Skeletal muscle satellite cell (primary cell): ENCODE measurements around the gene PSMD9.
"Not testable (repeated sequence)": the region's sequence is repeated elsewhere in the genome, so short reads cannot be mapped to it uniquely, and the experiment has no call there.

Experiments
- H3K27me3 ChIP-seq: 2 replicates; pipeline ENCODE4 v1.7.0; 2013; ENCODE audit warnings: low read length; ENCODE audit not compliant: control insufficient read depth, insufficient read depth
- H3K36me3 ChIP-seq: 2 replicates; pipeline ENCODE4 v1.7.0; 2013; ENCODE audit warnings: mild to moderate bottlenecking, control low read depth, low read length; ENCODE audit not compliant: insufficient read depth
- H3K4me1 ChIP-seq: 2 replicates; pipeline ENCODE4 v1.7.0; 2013; ENCODE audit warnings: low read length; ENCODE audit not compliant: control insufficient read depth, insufficient read depth
- H3K4me2 ChIP-seq: 2 replicates; pipeline ENCODE4 v1.7.0; 2013; ENCODE audit warnings: mild to moderate bottlenecking, low read length
- H3K4me3 ChIP-seq: 2 replicates; pipeline ENCODE4 v1.7.0; 2013; ENCODE audit warnings: low read length
- H3K9ac ChIP-seq: 2 replicates; pipeline ENCODE4 v1.7.0; 2013; ENCODE audit warnings: mild to moderate bottlenecking, low read depth, low read length, moderate library complexity
- H3K9me3 ChIP-seq: replicated peaks from 2 replicates; pipeline ENCODE4 v1.7.0; 2013; ENCODE audit warnings: mild to moderate bottlenecking, control low read depth, low read length

Gene PSMD9

GRCh38 chr12:121929545-121929944, 41.0 kb downstream of the PSMD9 start:
- not testable (repeated sequence) for H3K4me2 ChIP-seq, H3K9me3 ChIP-seq, H3K27me3 ChIP-seq, H3K9ac ChIP-seq, H3K4me3 ChIP-seq
- peaks cover 20% of the 10 kb centered on the region for H3K36me3 ChIP-seq
- H3K4me1 ChIP-seq = peaks cover 26% of the 10 kb centered on the region

- Histone ChIP-seq H3K4me3 (no peak overlapping the region), H3K36me3 (peaks cover 28% of the 10 kb centered on the region), H3K4me1 (peaks cover 17% of the 10 kb centered on the region), H3K9me3 (no peaks in the 10 kb centered on the region), H3K27me3 (no peaks in the 10 kb centered on the region), H3K4me2 (no peak overlapping the region), H3K9ac (no peak overlapping the region)
These were observed 42.3 kb downstream of the PSMD9 start for GRCh38 chr12:121930862-121931261.

GRCh38 chr12:121932176-121932536, 43.6 kb downstream of the PSMD9 start:
- Histone ChIP-seq H3K36me3 (peaks cover 31% of the 10 kb centered on the region), H3K9me3 (no peaks in the 10 kb centered on the region), H3K4me1 (peaks cover 11% of the 10 kb centered on the region), H3K4me3 (no peak overlapping the region), H3K9ac (no peak overlapping the region), H3K27me3 (no peaks in the 10 kb centered on the region), H3K4me2 (no peak overlapping the region)

GRCh38 chr12:121932914-121933521, 44.4 kb downstream of the PSMD9 start:
- H3K4me1 ChIP-seq = peaks cover 3% of the 10 kb centered on the region
- no peaks in the 10 kb centered on the region for H3K27me3 ChIP-seq
- H3K9me3 ChIP-seq = no peaks in the 10 kb centered on the region
- H3K9ac ChIP-seq = no peak overlapping the region
- no peak overlapping the region for H3K4me2 ChIP-seq
- H3K36me3 ChIP-seq = peaks cover 38% of the 10 kb centered on the region
- no peak overlapping the region for H3K4me3 ChIP-seq

- Histone ChIP-seq H3K9ac (no peak overlapping the region), H3K36me3 (peaks cover 38% of the 10 kb centered on the region), H3K4me1 (no peaks in the 10 kb centered on the region), H3K9me3 (no peaks in the 10 kb centered on the region), H3K4me2 (no peak overlapping the region), H3K4me3 (no peak overlapping the region), H3K27me3 (no peaks in the 10 kb centered on the region)
These were observed 45.1 kb downstream of the PSMD9 start for GRCh38 chr12:121933522-121934308.

GRCh38 chr12:121934309-121934664, 45.7 kb downstream of the PSMD9 start:
- Histone ChIP-seq H3K27me3 (no peaks in the 10 kb centered on the region), H3K9me3 (no peaks in the 10 kb centered on the region), H3K4me1 (no peaks in the 10 kb centered on the region), H3K4me3 (no peak overlapping the region), H3K4me2 (no peak overlapping the region), H3K36me3 (peaks cover 38% of the 10 kb centered on the region), H3K9ac (no peak overlapping the region)

- H3K4me1 ChIP-seq = no peaks in the 10 kb centered on the region
- H3K4me3 ChIP-seq = no peak overlapping the region
- no peak overlapping the region for H3K4me2 ChIP-seq
- H3K9me3 ChIP-seq = no peaks in the 10 kb centered on the region
- no peak overlapping the region for H3K9ac ChIP-seq
- no peaks in the 10 kb centered on the region for H3K27me3 ChIP-seq
- H3K36me3 ChIP-seq = peaks cover 31% of the 10 kb centered on the region
These were observed 49.1 kb downstream of the PSMD9 start for GRCh38 chr12:121937654-121938053.

GRCh38 chr12:121939186-121939585, 50.6 kb downstream of the PSMD9 start:
- Histone ChIP-seq H3K27me3 (no peaks in the 10 kb centered on the region), H3K4me2 (no peak overlapping the region), H3K4me3 (no peak overlapping the region), H3K9ac (no peak overlapping the region), H3K9me3 (no peaks in the 10 kb centered on the region), H3K4me1 (no peaks in the 10 kb centered on the region), H3K36me3 (peaks cover 27% of the 10 kb centered on the region)

GRCh38 chr12:121939992-121940766, 51.6 kb downstream of the PSMD9 start:
- no peak overlapping the region for H3K4me3 ChIP-seq
- H3K4me1 ChIP-seq = no peaks in the 10 kb centered on the region
- no peak overlapping the region for H3K4me2 ChIP-seq
- H3K27me3 ChIP-seq = no peaks in the 10 kb centered on the region
- no peaks in the 10 kb centered on the region for H3K9me3 ChIP-seq
- no peak overlapping the region for H3K9ac ChIP-seq
- peaks cover 23% of the 10 kb centered on the region for H3K36me3 ChIP-seq

- H3K4me2 ChIP-seq = no peak overlapping the region
- H3K9me3 ChIP-seq = no peaks in the 10 kb centered on the region
- no peaks in the 10 kb centered on the region for H3K4me1 ChIP-seq
- H3K36me3 ChIP-seq = peaks cover 23% of the 10 kb centered on the region
- H3K27me3 ChIP-seq = no peaks in the 10 kb centered on the region
- H3K9ac ChIP-seq = no peak overlapping the region
- no peak overlapping the region for H3K4me3 ChIP-seq
These were observed 53.6 kb downstream of the PSMD9 start for GRCh38 chr12:121942145-121942718.

- H3K4me3 ChIP-seq = no peak overlapping the region
- H3K9ac ChIP-seq = no peak overlapping the region
- H3K4me2 ChIP-seq = no peak overlapping the region
These were observed 55.3 kb downstream of the PSMD9 start for GRCh38 chr12:121943926-121944325.

More at GRCh38 chr12:121943926-121944325, 55.3 kb downstream of the PSMD9 start:
- Histone ChIP-seq H3K9me3 (no peaks in the 10 kb centered on the region), H3K4me1 (no peaks in the 10 kb centered on the region), H3K27me3 (no peaks in the 10 kb centered on the region), H3K36me3 (peaks cover 20% of the 10 kb centered on the region)
